ENCODE data around the gene UBB. TPM values are rescaled to one million over a fixed set of nuclear protein-coding genes. Genes with fewer than 3 reads are reported as not detected.

The UBB gene
- total and polyA plus RNA-seq, 9 of the 15 experiments (the other 6 are each of a cell fraction or from before 2014, with no cell fraction given): 1,069 to 4,143 (median 1,696) TPM

DNA sequence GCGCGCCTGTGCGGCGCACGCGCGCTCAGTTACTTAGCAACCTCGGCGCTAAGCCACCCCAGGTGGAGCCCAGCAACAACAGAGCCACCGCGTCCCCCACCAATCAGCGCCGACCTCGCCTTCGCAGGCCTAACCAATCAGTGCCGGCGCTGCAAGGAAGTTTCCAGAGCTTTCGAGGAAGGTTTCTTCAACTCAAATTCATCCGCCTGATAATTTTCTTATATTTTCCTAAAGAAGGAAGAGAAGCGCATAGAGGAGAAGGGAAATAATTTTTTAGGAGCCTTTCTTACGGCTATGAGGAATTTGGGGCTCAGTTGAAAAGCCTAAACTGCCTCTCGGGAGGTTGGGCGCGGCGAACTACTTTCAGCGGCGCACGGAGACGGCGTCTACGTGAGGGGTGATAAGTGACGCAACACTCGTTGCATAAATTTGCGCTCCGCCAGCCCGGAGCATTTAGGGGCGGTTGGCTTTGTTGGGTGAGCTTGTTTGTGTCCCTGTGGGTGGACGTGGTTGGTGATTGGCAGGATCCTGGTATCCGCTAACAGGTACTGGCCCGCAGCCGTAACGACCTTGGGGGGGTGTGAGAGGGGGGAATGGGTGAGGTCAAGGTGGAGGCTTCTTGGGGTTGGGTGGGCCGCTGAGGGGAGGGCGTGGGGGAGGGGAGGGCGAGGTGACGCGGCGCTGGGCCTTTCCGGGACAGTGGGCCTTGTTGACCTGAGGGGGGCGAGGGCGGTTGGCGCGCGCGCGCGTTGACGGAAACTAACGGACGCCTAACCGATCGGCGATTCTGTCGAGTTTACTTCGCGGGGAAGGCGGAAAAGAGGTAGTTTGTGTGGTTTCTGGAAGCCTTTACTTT, at the start of gene UBB (continued):
- no peak for TF ChIP-seq FIP1L1 (IDR thresholded peaks at IDR 0.05; ENCODE audit: low read depth, low read length, poor library complexity, severe bottlenecking)
- TF ChIP-seq, protein P1, sequence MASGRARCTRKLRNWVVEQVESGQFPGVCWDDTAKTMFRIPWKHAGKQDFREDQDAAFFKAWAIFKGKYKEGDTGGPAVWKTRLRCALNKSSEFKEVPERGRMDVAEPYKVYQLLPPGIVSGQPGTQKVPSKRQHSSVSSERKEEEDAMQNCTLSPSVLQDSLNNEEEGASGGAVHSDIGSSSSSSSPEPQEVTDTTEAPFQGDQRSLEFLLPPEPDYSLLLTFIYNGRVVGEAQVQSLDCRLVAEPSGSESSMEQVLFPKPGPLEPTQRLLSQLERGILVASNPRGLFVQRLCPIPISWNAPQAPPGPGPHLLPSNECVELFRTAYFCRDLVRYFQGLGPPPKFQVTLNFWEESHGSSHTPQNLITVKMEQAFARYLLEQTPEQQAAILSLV (tag; IDR thresholded peaks at IDR 0.05): peak; percentile 92
- TF ChIP-seq MTF1 (CRISPR knock-in tag; IDR thresholded peaks at IDR 0.05; ENCODE audit: borderline replicate concordance): no peak
- peak; percentile 10; the same call in 1 of the 2 replicates for TF ChIP-seq MXI1 (IDR thresholded peaks at IDR 0.05; ENCODE audit: low read depth, low read length)
- TF ChIP-seq, protein P2, sequence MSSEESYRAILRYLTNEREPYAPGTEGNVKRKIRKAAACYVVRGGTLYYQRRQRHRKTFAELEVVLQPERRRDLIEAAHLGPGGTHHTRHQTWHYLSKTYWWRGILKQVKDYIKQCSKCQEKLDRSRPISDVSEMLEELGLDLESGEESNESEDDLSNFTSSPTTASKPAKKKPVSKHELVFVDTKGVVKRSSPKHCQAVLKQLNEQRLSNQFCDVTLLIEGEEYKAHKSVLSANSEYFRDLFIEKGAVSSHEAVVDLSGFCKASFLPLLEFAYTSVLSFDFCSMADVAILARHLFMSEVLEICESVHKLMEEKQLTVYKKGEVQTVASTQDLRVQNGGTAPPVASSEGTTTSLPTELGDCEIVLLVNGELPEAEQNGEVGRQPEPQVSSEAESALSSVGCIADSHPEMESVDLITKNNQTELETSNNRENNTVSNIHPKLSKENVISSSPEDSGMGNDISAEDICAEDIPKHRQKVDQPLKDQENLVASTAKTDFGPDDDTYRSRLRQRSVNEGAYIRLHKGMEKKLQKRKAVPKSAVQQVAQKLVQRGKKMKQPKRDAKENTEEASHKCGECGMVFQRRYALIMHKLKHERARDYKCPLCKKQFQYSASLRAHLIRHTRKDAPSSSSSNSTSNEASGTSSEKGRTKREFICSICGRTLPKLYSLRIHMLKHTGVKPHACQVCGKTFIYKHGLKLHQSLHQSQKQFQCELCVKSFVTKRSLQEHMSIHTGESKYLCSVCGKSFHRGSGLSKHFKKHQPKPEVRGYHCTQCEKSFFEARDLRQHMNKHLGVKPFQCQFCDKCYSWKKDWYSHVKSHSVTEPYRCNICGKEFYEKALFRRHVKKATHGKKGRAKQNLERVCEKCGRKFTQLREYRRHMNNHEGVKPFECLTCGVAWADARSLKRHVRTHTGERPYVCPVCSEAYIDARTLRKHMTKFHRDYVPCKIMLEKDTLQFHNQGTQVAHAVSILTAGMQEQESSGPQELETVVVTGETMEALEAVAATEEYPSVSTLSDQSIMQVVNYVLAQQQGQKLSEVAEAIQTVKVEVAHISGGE (CRISPR knock-in tag; IDR thresholded peaks at IDR 0.05): 0 out of 6 replicates have a peak, but pooled peaks of 1 of the 3 experiments have one; percentile 46
- TF ChIP-seq, protein P3, sequence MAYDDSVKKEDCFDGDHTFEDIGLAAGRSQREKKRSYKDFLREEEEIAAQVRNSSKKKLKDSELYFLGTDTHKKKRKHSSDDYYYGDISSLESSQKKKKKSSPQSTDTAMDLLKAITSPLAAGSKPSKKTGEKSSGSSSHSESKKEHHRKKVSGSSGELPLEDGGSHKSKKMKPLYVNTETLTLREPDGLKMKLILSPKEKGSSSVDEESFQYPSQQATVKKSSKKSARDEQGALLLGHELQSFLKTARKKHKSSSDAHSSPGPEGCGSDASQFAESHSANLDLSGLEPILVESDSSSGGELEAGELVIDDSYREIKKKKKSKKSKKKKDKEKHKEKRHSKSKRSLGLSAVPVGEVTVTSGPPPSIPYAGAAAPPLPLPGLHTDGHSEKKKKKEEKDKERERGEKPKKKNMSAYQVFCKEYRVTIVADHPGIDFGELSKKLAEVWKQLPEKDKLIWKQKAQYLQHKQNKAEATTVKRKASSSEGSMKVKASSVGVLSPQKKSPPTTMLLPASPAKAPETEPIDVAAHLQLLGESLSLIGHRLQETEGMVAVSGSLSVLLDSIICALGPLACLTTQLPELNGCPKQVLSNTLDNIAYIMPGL (CRISPR knock-in tag; IDR thresholded peaks at IDR 0.05): no peak
- TF ChIP-seq, protein P4, sequence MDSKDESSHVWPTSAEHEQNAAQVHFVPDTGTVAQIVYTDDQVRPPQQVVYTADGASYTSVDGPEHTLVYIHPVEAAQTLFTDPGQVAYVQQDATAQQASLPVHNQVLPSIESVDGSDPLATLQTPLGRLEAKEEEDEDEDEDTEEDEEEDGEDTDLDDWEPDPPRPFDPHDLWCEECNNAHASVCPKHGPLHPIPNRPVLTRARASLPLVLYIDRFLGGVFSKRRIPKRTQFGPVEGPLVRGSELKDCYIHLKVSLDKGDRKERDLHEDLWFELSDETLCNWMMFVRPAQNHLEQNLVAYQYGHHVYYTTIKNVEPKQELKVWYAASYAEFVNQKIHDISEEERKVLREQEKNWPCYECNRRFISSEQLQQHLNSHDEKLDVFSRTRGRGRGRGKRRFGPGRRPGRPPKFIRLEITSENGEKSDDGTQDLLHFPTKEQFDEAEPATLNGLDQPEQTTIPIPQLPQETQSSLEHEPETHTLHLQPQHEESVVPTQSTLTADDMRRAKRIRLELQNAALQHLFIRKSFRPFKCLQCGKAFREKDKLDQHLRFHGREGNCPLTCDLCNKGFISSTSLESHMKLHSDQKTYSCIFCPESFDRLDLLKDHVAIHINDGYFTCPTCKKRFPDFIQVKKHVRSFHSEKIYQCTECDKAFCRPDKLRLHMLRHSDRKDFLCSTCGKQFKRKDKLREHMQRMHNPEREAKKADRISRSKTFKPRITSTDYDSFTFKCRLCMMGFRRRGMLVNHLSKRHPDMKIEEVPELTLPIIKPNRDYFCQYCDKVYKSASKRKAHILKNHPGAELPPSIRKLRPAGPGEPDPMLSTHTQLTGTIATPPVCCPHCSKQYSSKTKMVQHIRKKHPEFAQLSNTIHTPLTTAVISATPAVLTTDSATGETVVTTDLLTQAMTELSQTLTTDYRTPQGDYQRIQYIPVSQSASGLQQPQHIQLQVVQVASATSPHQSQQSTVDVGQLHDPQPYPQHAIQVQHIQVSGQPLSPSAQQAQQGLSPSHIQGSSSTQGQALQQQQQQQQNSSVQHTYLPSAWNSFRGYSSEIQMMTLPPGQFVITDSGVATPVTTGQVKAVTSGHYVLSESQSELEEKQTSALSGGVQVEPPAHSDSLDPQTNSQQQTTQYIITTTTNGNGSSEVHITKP (IDR thresholded peaks at IDR 0.05; ENCODE audit: partially characterized antibody): peak; percentile 27
- no peak; a peak in 1 of 3 replicates for TF ChIP-seq CBX3 (IDR thresholded peaks at IDR 0.05; ENCODE audit: borderline replicate concordance in 1 of 2, low read length in 2 of 2)
- TF ChIP-seq, protein P5, sequence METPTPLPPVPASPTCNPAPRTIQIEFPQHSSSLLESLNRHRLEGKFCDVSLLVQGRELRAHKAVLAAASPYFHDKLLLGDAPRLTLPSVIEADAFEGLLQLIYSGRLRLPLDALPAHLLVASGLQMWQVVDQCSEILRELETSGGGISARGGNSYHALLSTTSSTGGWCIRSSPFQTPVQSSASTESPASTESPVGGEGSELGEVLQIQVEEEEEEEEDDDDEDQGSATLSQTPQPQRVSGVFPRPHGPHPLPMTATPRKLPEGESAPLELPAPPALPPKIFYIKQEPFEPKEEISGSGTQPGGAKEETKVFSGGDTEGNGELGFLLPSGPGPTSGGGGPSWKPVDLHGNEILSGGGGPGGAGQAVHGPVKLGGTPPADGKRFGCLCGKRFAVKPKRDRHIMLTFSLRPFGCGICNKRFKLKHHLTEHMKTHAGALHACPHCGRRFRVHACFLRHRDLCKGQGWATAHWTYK (CRISPR knock-in tag; IDR thresholded peaks at IDR 0.05): no peak
- TF ChIP-seq PTBP1 (IDR thresholded peaks at IDR 0.05; ENCODE audit: low read depth, low read length): no peak
- no peak for TF ChIP-seq MCM3 (IDR thresholded peaks at IDR 0.05)
- TF ChIP-seq TRIM24 (IDR thresholded peaks at IDR 0.05): peak; percentile 30 to 51; a peak in 2 of 4 replicates
- peak; percentile 83 for TF ChIP-seq SMAD4 (CRISPR knock-in tag; conservative IDR thresholded peaks at IDR 0.05)

All from K562 (cell line).